HepG2 (cell line): Measurements from ENCODE around the gene HTRA2. TPM values are rescaled to one million over a fixed set of nuclear protein-coding genes. Genes with fewer than 3 reads are reported as not detected.

Experiments
- DMAP1 ChIP-seq: IDR thresholded peaks from 2 replicates; pipeline ENCODE4 v1.6.1; 2016
- IRF9 ChIP-seq: sonication (generic); formaldehyde crosslinking; IDR thresholded peaks from 2 replicates; pipeline ENCODE4 v1.8.0; 2022; ENCODE audit warnings: missing genetic modification reagents, mild to moderate bottlenecking, borderline replicate concordance
- KLF12 ChIP-seq: sonication (generic); formaldehyde crosslinking; IDR thresholded peaks from 2 replicates; pipeline ENCODE4 v1.4.0; 2020; ENCODE audit warnings: missing genetic modification reagents, borderline replicate concordance
- KLF16 ChIP-seq, 2 experiments: sonication (generic) in 1 of 2; formaldehyde crosslinking in 1 of 2; IDR thresholded peaks; 2 replicates each; pipeline versions ENCODE4 v1.6.1 to v1.8.0; 2016 to 2023; ENCODE audit warnings: missing genetic modification reagents in 2 of 2, missing compliant biosample characterization in 1 of 2
- KLF6 ChIP-seq: IDR thresholded peaks from 2 replicates; pipeline ENCODE4 v1.8.0; 2016; ENCODE audit warnings: missing biosample characterization, missing genetic modification reagents
- MLLT10 ChIP-seq: sonication (generic); formaldehyde crosslinking; IDR thresholded peaks from 2 replicates; pipeline ENCODE4 v1.4.0; 2020; ENCODE audit warnings: missing genetic modification reagents
- MYPOP ChIP-seq: sonication (generic); formaldehyde crosslinking; IDR thresholded peaks from 2 replicates; pipeline ENCODE4 v1.8.1; 2023; ENCODE audit warnings: mild to moderate bottlenecking, moderate library complexity, missing genetic modification reagents
- PCBP1 ChIP-seq: fragments of 200-400 bp; formaldehyde crosslinking; IDR thresholded peaks from 2 replicates; pipeline ENCODE4 v1.6.1; 2017; ENCODE audit warnings: mild to moderate bottlenecking, low read depth, low read length, borderline replicate concordance
- PLRG1 ChIP-seq: fragments of 450-650 bp; conservative IDR thresholded peaks from 2 replicates; pipeline ENCODE4 v1.6.1; 2016
- PREB ChIP-seq: sonication (generic); formaldehyde crosslinking; IDR thresholded peaks from 2 replicates; pipeline ENCODE4 v1.4.0; 2020; ENCODE audit warnings: missing genetic modification reagents
- RAD21 ChIP-seq: fragments of 450-650 bp; formaldehyde crosslinking; IDR thresholded peaks from 2 replicates; pipeline ENCODE4 v1.5.0; 2020; ENCODE audit warnings: mild to moderate bottlenecking
- REL ChIP-seq: sonication (generic); formaldehyde crosslinking; conservative IDR thresholded peaks from 2 replicates; pipeline ENCODE4 v1.8.0; 2022; ENCODE audit warnings: mild to moderate bottlenecking, missing genetic modification reagents, moderate library complexity
- SATB2 ChIP-seq: sonication (generic); formaldehyde crosslinking; IDR thresholded peaks from 2 replicates; pipeline ENCODE4 v1.5.0; 2020; ENCODE audit warnings: missing genetic modification reagents
- YY1 ChIP-seq: IDR thresholded peaks from 2 replicates; pipeline ENCODE4 v1.6.1; 2011; ENCODE audit warnings: low read length, low read depth, moderate library complexity, mild to moderate bottlenecking; ENCODE audit not compliant: insufficient read depth, insufficient replicate concordance
- ZNF264 ChIP-seq: sonication (generic); formaldehyde crosslinking; IDR thresholded peaks from 2 replicates; pipeline ENCODE4 v1.4.0; 2020; ENCODE audit warnings: missing genetic modification reagents
- ZNF280B ChIP-seq: sonication (generic); formaldehyde crosslinking; IDR thresholded peaks from 2 replicates; pipeline ENCODE4 v1.5.0; 2020; ENCODE audit warnings: missing genetic modification reagents, mild to moderate bottlenecking, borderline replicate concordance
- ZNF337 ChIP-seq: sonication (generic); formaldehyde crosslinking; IDR thresholded peaks from 2 replicates; pipeline ENCODE4 v1.5.1; 2020; ENCODE audit warnings: missing genetic modification reagents, low read depth, mild to moderate bottlenecking, borderline replicate concordance
- ZNF550 ChIP-seq: sonication (generic); formaldehyde crosslinking; IDR thresholded peaks from 2 replicates; pipeline ENCODE4 v1.4.0; 2020; ENCODE audit warnings: mild to moderate bottlenecking, missing genetic modification reagents, borderline replicate concordance
- ZNF747 ChIP-seq: sonication (generic); formaldehyde crosslinking; IDR thresholded peaks from 2 replicates; pipeline ENCODE4 v1.8.1; 2023; ENCODE audit warnings: missing genetic modification reagents, mild to moderate bottlenecking, borderline replicate concordance
- ZNF784 ChIP-seq: sonication (generic); formaldehyde crosslinking; IDR thresholded peaks from 2 replicates; pipeline ENCODE4 v1.5.1; 2020; ENCODE audit warnings: missing genetic modification reagents, mild to moderate bottlenecking, borderline replicate concordance
- ZSCAN20 ChIP-seq: sonication (generic); formaldehyde crosslinking; IDR thresholded peaks from 2 replicates; pipeline ENCODE4 v1.4.0; 2020; ENCODE audit warnings: missing genetic modification reagents, mild to moderate bottlenecking, borderline replicate concordance
- ZSCAN25 ChIP-seq: sonication (generic); formaldehyde crosslinking; IDR thresholded peaks from 2 replicates; pipeline ENCODE4 v1.8.0; 2022; ENCODE audit warnings: mild to moderate bottlenecking, missing genetic modification reagents
- polyA plus RNA-seq, 8 experiments: library from polyadenylated mRNA; depleted of rRNA in 3 of 8; stranded (reverse) in 7 of 8; unstranded in 1 of 8; fragments of >200 nt; fragmentation: Illumina TruSeq in 4 of 8; extraction: Trizol in 4 of 8; gene quantifications; 2 replicates each; pipeline versions ENCODE4 v1.2.1 to v1.2.3, GENCODE V29; 2011 to 2016; ENCODE audit warnings: low read depth in 4 of 8, missing spikeins in 1 of 8, mixed read lengths in 1 of 8; ENCODE audit not compliant: insufficient read depth in 1 of 8
- total RNA-seq, 5 experiments: library from RNA; depleted of rRNA; stranded (reverse); fragments of >200 nt; fragmentation: Illumina TruSeq; extraction: Trizol; gene quantifications; 2 replicates each; pipeline ENCODE4 v1.2.3, GENCODE V29; 2016; ENCODE audit warnings: low read depth in 1 of 5

Gene HTRA2
- total and polyA plus RNA-seq, 2 of the 13 experiments (the other 11 are each of a cell fraction or from before 2014, with no cell fraction given), result 47.7 to 50.3 TPM

- peak; percentile 54; the same call in 1 of the 2 replicates for TF ChIP-seq ZNF280B (CRISPR knock-in tag)
- TF ChIP-seq ZNF747 (CRISPR knock-in tag), result no peak
- peak; percentile 37; the same call in 1 of the 2 replicates for TF ChIP-seq MYPOP (CRISPR knock-in tag)
- no peak for TF ChIP-seq IRF9 (CRISPR knock-in tag)
- 0 out of 2 replicates have a peak, but pooled peaks have one; percentile 40 for TF ChIP-seq KLF6 (CRISPR knock-in tag)
- no peak for TF ChIP-seq PREB (CRISPR knock-in tag)
- TF ChIP-seq ZNF337 (CRISPR knock-in tag), result 0 out of 2 replicates have a peak, but pooled peaks have one; percentile 23
- TF ChIP-seq DMAP1, result 0 out of 2 replicates have a peak, but pooled peaks have one; percentile 0
- 0 out of 2 replicates have a peak, but pooled peaks have one; percentile 8 for TF ChIP-seq ZNF264 (CRISPR knock-in tag)
- TF ChIP-seq ZNF550 (CRISPR knock-in tag), result peak; percentile 52; the same call in 1 of the 2 replicates
- TF ChIP-seq YY1, result no peak
- peak; percentile 20; the same call in 1 of the 2 replicates for TF ChIP-seq RAD21 (CRISPR knock-in tag)
- TF ChIP-seq KLF12 (CRISPR knock-in tag), result 0 out of 2 replicates have a peak, but pooled peaks have one; percentile 3
- TF ChIP-seq ZSCAN20 (CRISPR knock-in tag), result 0 out of 2 replicates have a peak, but pooled peaks have one; percentile 35
- TF ChIP-seq MLLT10, result 0 out of 2 replicates have a peak, but pooled peaks have one; percentile 9
- TF ChIP-seq REL (CRISPR knock-in tag), result 0 out of 2 replicates have a peak, but pooled peaks have one; percentile 13
- TF ChIP-seq ZSCAN25, result no peak
- peak; percentile 58; the same call in 1 of the 2 replicates for TF ChIP-seq PCBP1
- TF ChIP-seq PLRG1, result no peak
- peak; percentile 15 for TF ChIP-seq ZNF784 (CRISPR knock-in tag)
- TF ChIP-seq SATB2 (CRISPR knock-in tag), result no peak
- 0 out of 4 replicates have a peak, but pooled peaks of 1 of the 2 experiments have one; percentile 10 for TF ChIP-seq KLF16 (CRISPR knock-in tag; IDR thresholded peaks at IDR 0.05)
Observed at GRCh38 chr2:74503506-74504475, 25.9 kb upstream of the HTRA2 start (continued).
